ENCODE results near the gene SLC37A3.

The SLC37A3 gene

GRCh38 chr7:140300243-140301136 lies 97.8 kb downstream of the SLC37A3 start:
- no peak overlapping the region for H3K4me3 Mint-ChIP-seq
- DNase-seq (ENCODE audit: low spot score) = no peak
- H3K9me3 Mint-ChIP-seq = no peaks in the 10 kb centered on the region
- peaks cover 8% of the 10 kb centered on the region for H3K4me1 Mint-ChIP-seq (ENCODE audit: low read depth)
- H3K27me3 Mint-ChIP-seq (ENCODE audit: low read depth) = no peaks in the 10 kb centered on the region
- H3K36me3 Mint-ChIP-seq (ENCODE audit: low read depth) = no peaks in the 10 kb centered on the region
- no peak overlapping the region for H3K27ac Mint-ChIP-seq

- peaks cover 4% of the 10 kb centered on the region for H3K4me1 Mint-ChIP-seq (ENCODE audit: low read depth)
- no peak for DNase-seq (ENCODE audit: low spot score)
- no peaks in the 10 kb centered on the region for H3K36me3 Mint-ChIP-seq (ENCODE audit: low read depth)
- H3K4me3 Mint-ChIP-seq = no peak overlapping the region
- H3K27me3 Mint-ChIP-seq (ENCODE audit: low read depth) = no peaks in the 10 kb centered on the region
- H3K9me3 Mint-ChIP-seq = no peaks in the 10 kb centered on the region
- H3K27ac Mint-ChIP-seq = no peak overlapping the region
Measured at GRCh38 chr7:140298213-140298612, 100.1 kb downstream of the SLC37A3 start.

- H3K27me3 Mint-ChIP-seq (ENCODE audit: low read depth) = no peaks in the 10 kb centered on the region
- no peak overlapping the region for H3K4me3 Mint-ChIP-seq
Measured at GRCh38 chr7:140297192-140297591, 101.1 kb downstream of the SLC37A3 start.

GRCh38 chr7:140295224-140295738 lies 103.0 kb downstream of the SLC37A3 start:
- no peaks in the 10 kb centered on the region for H3K36me3 Mint-ChIP-seq (ENCODE audit: low read depth)
- H3K9me3 Mint-ChIP-seq = no peaks in the 10 kb centered on the region
- no peaks in the 10 kb centered on the region for H3K27me3 Mint-ChIP-seq (ENCODE audit: low read depth)
- no peak for DNase-seq (ENCODE audit: low spot score)
- H3K4me3 Mint-ChIP-seq = no peak overlapping the region
- H3K4me1 Mint-ChIP-seq (ENCODE audit: low read depth) = peaks cover 4% of the 10 kb centered on the region
- no peak overlapping the region for H3K27ac Mint-ChIP-seq

More at GRCh38 chr7:140297192-140297591, 101.1 kb downstream of the SLC37A3 start:
- no peaks in the 10 kb centered on the region for H3K36me3 Mint-ChIP-seq (ENCODE audit: low read depth)
- H3K4me1 Mint-ChIP-seq (ENCODE audit: low read depth) = peaks cover 4% of the 10 kb centered on the region
- H3K27ac Mint-ChIP-seq = no peak overlapping the region
- no peak for DNase-seq (ENCODE audit: low spot score)
- no peaks in the 10 kb centered on the region for H3K9me3 Mint-ChIP-seq

- no peaks in the 10 kb centered on the region for H3K27me3 Mint-ChIP-seq (ENCODE audit: low read depth)
- no peaks in the 10 kb centered on the region for H3K9me3 Mint-ChIP-seq
- DNase-seq (ENCODE audit: low spot score) = no peak
Measured at GRCh38 chr7:140294454-140294853, 103.9 kb downstream of the SLC37A3 start.

GRCh38 chr7:140292438-140292837 lies 105.9 kb downstream of the SLC37A3 start:
- Mint-ChIP-seq H3K27me3 (ENCODE audit: low read depth) (no peaks in the 10 kb centered on the region), H3K27ac (no peak overlapping the region), H3K36me3 (ENCODE audit: low read depth) (no peaks in the 10 kb centered on the region), H3K4me3 (no peak overlapping the region), H3K9me3 (no peaks in the 10 kb centered on the region), H3K4me1 (ENCODE audit: low read depth) (peaks cover 2% of the 10 kb centered on the region)
- no peak for DNase-seq (ENCODE audit: low spot score)

More at GRCh38 chr7:140294454-140294853, 103.9 kb downstream of the SLC37A3 start:
- Mint-ChIP-seq H3K27ac (no peak overlapping the region), H3K4me1 (ENCODE audit: low read depth) (peaks cover 4% of the 10 kb centered on the region), H3K36me3 (ENCODE audit: low read depth) (no peaks in the 10 kb centered on the region), H3K4me3 (no peak overlapping the region)

- Mint-ChIP-seq H3K27me3 (ENCODE audit: low read depth) (no peaks in the 10 kb centered on the region), H3K27ac (no peak overlapping the region), H3K4me3 (no peak overlapping the region), H3K36me3 (ENCODE audit: low read depth) (no peaks in the 10 kb centered on the region), H3K4me1 (ENCODE audit: low read depth) (no peaks in the 10 kb centered on the region), H3K9me3 (no peaks in the 10 kb centered on the region)
- no peak for DNase-seq (ENCODE audit: low spot score)
Measured at GRCh38 chr7:140289804-140290203, 108.5 kb downstream of the SLC37A3 start.

- Mint-ChIP-seq H3K27me3 (ENCODE audit: low read depth) (no peaks in the 10 kb centered on the region), H3K4me3 (no peak overlapping the region), H3K36me3 (ENCODE audit: low read depth) (no peaks in the 10 kb centered on the region), H3K9me3 (no peaks in the 10 kb centered on the region), H3K27ac (no peak overlapping the region), H3K4me1 (ENCODE audit: low read depth) (no peaks in the 10 kb centered on the region)
- no peak for DNase-seq (ENCODE audit: low spot score)
Measured at GRCh38 chr7:140287988-140288387, 110.3 kb downstream of the SLC37A3 start.

GRCh38 chr7:140285938-140286337 lies 112.4 kb downstream of the SLC37A3 start:
- no peak overlapping the region for H3K27ac Mint-ChIP-seq
- H3K4me1 Mint-ChIP-seq (ENCODE audit: low read depth) = no peaks in the 10 kb centered on the region
- H3K9me3 Mint-ChIP-seq = no peaks in the 10 kb centered on the region
- no peaks in the 10 kb centered on the region for H3K27me3 Mint-ChIP-seq (ENCODE audit: low read depth)
- no peaks in the 10 kb centered on the region for H3K36me3 Mint-ChIP-seq (ENCODE audit: low read depth)
- H3K4me3 Mint-ChIP-seq = no peak overlapping the region
- no peak for DNase-seq (ENCODE audit: low spot score)

- no peaks in the 10 kb centered on the region for H3K36me3 Mint-ChIP-seq (ENCODE audit: low read depth)
- no peak overlapping the region for H3K27ac Mint-ChIP-seq
- DNase-seq (ENCODE audit: low spot score) = no peak
- no peaks in the 10 kb centered on the region for H3K4me1 Mint-ChIP-seq (ENCODE audit: low read depth)
- no peak overlapping the region for H3K4me3 Mint-ChIP-seq
- H3K9me3 Mint-ChIP-seq = no peaks in the 10 kb centered on the region
- H3K27me3 Mint-ChIP-seq (ENCODE audit: low read depth) = peaks cover 5% of the 10 kb centered on the region
Measured at GRCh38 chr7:140284062-140284461, 114.3 kb downstream of the SLC37A3 start.
